ENCODE measurements around the gene SFXN5.

Gene SFXN5

DNA sequence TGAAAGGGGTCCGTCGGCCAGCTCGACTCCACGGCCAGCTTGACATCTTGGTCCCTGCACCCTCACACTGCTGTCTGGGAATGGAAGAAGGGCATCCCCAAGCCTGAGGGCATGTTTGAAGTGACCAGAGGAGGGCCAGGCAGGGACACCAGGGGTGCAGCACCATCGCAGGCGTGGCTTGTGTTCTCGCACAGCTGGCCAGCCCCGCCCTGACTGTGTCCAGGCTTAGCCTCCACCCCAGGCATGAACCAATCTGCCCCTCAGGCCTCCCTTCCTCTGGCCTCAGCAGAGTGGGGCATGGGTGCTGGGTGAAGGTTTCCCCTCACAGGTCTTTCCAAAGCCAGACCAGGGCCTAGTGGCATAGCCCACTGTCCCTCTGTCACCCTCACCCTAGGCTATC, 129.2 kb downstream of the SFXN5 start:
- in situ Hi-C loops (cut with MboI; ENCODE audit: low pct_unique_long_range_greater_than_20kb, low sequenced_read_pairs, unreplicated experiment): no loop called here
- no peak for DNase-seq (ENCODE audit: low spot score)
- TF ChIP-seq CTCF (IDR thresholded peaks at IDR 0.05; ENCODE audit: extremely low read depth, insufficient read depth, missing control alignments): no peak

- TF ChIP-seq CTCF (IDR thresholded peaks at IDR 0.05; ENCODE audit: extremely low read depth, insufficient read depth, missing control alignments): no peak
- no peak for DNase-seq (ENCODE audit: low spot score)
- in situ Hi-C loops (cut with MboI; ENCODE audit: low pct_unique_long_range_greater_than_20kb, low sequenced_read_pairs, unreplicated experiment): no loop called here
Measured at GRCh38 chr2:72940786-72941185, 130.7 kb downstream of the SFXN5 start.

DNA sequence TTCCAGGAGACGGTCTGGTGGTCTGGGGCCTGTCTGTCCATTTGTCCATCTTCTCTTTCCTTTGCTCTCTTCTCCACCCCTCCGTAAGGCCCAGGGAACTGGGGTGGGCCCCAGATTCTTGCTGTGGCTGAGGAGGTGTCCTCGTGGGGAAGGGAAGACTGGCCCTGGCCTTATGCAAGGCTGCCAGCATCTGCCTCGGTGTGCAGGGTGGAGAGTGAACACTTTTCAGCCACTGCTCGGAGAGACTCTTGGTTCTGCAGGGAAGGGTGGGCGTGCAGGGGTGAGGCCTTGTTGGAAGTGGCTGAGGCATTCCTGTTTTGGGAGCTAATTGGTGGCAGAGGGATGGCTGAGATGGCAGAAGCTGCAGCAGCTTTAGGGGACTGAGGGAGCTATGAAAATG, 131.2 kb downstream of the SFXN5 start:
- in situ Hi-C loops (cut with MboI; ENCODE audit: low pct_unique_long_range_greater_than_20kb, low sequenced_read_pairs, unreplicated experiment): no loop called here
- DNase-seq (ENCODE audit: low spot score): no peak
- TF ChIP-seq CTCF (IDR thresholded peaks at IDR 0.05; ENCODE audit: extremely low read depth, insufficient read depth, missing control alignments): no peak

DNA sequence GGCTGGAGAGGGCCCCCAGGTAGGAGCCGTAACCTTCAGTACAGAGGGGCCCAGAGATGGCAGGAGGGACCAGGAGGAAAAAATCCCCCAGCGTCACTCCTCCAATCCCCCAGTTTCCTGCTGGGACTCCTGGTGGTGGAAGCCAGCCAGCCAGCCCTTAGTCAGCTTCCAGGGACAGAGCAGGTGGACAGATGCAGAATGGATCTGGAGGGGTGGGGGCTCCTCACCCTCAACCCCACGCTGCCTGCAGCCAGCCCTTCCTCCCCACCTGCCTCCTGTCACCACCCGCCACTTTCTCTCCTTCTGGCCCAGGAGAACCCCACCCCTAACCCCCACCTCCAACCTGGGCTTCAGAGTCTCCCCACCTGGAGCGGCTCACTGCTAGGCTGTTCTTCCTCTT, 133.1 kb downstream of the SFXN5 start:
- TF ChIP-seq CTCF (IDR thresholded peaks at IDR 0.05; ENCODE audit: extremely low read depth, insufficient read depth, missing control alignments): no peak
- in situ Hi-C loops (cut with MboI; ENCODE audit: low pct_unique_long_range_greater_than_20kb, low sequenced_read_pairs, unreplicated experiment): no loop called here
- no peak for DNase-seq (ENCODE audit: low spot score)

- DNase-seq (ENCODE audit: low spot score): no peak
- no peak for TF ChIP-seq CTCF (IDR thresholded peaks at IDR 0.05; ENCODE audit: extremely low read depth, insufficient read depth, missing control alignments)
- in situ Hi-C loops (cut with MboI; ENCODE audit: low pct_unique_long_range_greater_than_20kb, low sequenced_read_pairs, unreplicated experiment): no loop called here
Measured at GRCh38 chr2:72937356-72937669, 134.2 kb downstream of the SFXN5 start.

DNA sequence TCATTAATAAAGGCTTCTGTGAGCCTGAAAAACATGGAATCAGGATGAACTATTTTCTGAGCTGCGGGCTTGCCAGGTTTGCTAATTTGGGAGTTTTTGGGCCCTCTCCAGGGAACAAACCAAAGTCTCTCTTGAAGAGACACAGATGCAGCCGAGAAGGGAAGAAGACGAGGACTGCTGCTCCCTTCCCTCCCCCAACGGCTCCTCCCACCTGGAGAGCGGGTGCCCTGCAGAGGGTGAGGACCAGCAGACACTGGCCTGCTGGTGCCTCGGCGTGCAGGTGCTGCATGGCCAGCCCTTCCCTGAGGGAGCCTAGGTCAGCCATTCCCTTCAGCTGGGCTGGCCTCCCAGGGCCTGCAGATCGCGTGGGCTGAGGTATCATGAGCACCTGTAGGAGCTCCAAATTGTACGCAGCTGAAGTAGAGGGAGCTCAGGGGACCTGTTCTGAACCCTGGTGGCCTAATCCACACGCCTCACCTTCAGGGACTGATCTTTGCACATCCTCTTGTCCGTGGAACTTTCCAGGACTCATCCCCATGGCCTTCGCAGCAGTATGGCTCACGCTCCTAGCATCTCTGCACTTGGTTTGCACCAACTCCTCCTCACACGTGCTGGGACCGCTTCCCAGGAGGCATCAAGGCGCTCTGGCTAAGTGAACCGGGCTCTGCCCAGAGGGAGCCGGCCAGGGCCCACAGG, 134.7 kb downstream of the SFXN5 start:
- in situ Hi-C loops (cut with MboI; ENCODE audit: low pct_unique_long_range_greater_than_20kb, low sequenced_read_pairs, unreplicated experiment): no loop called here
- DNase-seq (ENCODE audit: low spot score): no peak
- TF ChIP-seq CTCF (IDR thresholded peaks at IDR 0.05; ENCODE audit: extremely low read depth, insufficient read depth, missing control alignments): no peak

DNA sequence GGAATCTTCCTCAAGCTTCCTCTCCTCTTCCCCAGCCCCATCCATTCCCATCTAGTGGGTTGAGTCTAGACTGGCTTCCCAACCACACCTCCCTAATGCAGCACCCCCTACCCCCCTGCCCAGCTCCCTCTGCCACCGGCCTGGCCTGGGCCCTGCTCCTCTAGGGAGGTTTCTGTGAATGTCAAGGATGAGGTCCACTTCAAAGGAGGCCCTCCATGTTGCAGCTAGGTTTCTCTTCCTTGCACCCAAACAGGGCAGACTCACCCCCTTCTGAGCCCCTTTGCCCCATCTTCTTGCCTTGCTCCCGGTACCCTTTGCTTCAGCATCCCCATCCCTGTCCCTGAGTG, 135.9 kb downstream of the SFXN5 start:
- no peak for DNase-seq (ENCODE audit: low spot score)
- TF ChIP-seq CTCF (IDR thresholded peaks at IDR 0.05; ENCODE audit: extremely low read depth, insufficient read depth, missing control alignments): no peak
- in situ Hi-C loops (cut with MboI; ENCODE audit: low pct_unique_long_range_greater_than_20kb, low sequenced_read_pairs, unreplicated experiment): no loop called here
